Measurements from ENCODE around the gene CFLAR. TPM values are rescaled to one million over a fixed set of nuclear protein-coding genes. Genes with fewer than 3 reads are reported as not detected.
A peak's percentile ranks its signal among the peaks of the same experiment; 100 is the strongest.

CFLAR gene
- total and polyA plus RNA-seq, 2 donors from 2014 or later = 47.2 to 263 TPM

DNA sequence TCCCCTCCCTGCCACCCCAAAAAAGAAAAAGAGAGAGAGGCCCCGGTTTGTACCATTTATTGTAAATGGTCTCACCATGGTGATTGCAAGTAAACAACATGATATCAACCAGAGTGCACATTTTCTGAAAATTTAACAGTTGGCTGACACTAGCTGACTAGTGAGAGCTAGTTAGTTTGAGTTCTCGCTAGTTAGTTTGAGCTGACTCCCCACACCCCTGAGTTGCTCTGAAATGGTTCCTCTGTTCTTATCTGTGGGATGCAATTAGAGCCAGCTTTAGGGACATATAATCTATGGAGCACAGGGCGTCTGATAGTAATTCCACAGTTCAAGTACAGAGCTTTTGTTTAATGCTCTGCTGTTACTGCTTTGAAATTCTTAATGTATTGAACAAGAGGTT lies 80.0 kb downstream of the CFLAR start:
- no peak overlapping the region for H3K27ac ChIP-seq (ENCODE audit: low read depth in 2 of 2, low read length in 2 of 2)
- no peak for DNase-seq
- peaks cover 0 to 17% (median 0%) of the 10 kb centered on the region in 3 donors for H3K4me1 ChIP-seq (ENCODE audit: control insufficient read depth in 2 of 3, insufficient read depth in 2 of 3, low read depth in 1 of 3, low read length in 3 of 3)
- H3K9ac ChIP-seq (ENCODE audit: low read length in 3 of 3) = no peak overlapping the region
- TF ChIP-seq, protein P1, sequence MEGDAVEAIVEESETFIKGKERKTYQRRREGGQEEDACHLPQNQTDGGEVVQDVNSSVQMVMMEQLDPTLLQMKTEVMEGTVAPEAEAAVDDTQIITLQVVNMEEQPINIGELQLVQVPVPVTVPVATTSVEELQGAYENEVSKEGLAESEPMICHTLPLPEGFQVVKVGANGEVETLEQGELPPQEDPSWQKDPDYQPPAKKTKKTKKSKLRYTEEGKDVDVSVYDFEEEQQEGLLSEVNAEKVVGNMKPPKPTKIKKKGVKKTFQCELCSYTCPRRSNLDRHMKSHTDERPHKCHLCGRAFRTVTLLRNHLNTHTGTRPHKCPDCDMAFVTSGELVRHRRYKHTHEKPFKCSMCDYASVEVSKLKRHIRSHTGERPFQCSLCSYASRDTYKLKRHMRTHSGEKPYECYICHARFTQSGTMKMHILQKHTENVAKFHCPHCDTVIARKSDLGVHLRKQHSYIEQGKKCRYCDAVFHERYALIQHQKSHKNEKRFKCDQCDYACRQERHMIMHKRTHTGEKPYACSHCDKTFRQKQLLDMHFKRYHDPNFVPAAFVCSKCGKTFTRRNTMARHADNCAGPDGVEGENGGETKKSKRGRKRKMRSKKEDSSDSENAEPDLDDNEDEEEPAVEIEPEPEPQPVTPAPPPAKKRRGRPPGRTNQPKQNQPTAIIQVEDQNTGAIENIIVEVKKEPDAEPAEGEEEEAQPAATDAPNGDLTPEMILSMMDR (IDR thresholded peaks at IDR 0.05; ENCODE audit: borderline replicate concordance, extremely low read depth, insufficient read depth) = no peak
- peaks cover 0 to 6% (median 0%) of the 10 kb centered on the region in 3 donors for H3K36me3 ChIP-seq (ENCODE audit: control insufficient read depth in 2 of 3, insufficient read depth in 3 of 3, low read length in 3 of 3)
- peak overlapping the region in 1 of 3 donors; percentile 22 for H3K4me3 ChIP-seq (ENCODE audit: low read length in 3 of 3)
- intact Hi-C loops (cut with DNase I) = no loop called here
- no peaks in the 10 kb centered on the region for H3K9me3 ChIP-seq (ENCODE audit: control insufficient read depth in 2 of 3, insufficient read depth in 1 of 3, low read length in 3 of 3)
- FAIRE-seq = no peak
- H3K27me3 ChIP-seq (ENCODE audit: control insufficient read depth, insufficient read depth, low read length) = no peaks in the 10 kb centered on the region

DNA sequence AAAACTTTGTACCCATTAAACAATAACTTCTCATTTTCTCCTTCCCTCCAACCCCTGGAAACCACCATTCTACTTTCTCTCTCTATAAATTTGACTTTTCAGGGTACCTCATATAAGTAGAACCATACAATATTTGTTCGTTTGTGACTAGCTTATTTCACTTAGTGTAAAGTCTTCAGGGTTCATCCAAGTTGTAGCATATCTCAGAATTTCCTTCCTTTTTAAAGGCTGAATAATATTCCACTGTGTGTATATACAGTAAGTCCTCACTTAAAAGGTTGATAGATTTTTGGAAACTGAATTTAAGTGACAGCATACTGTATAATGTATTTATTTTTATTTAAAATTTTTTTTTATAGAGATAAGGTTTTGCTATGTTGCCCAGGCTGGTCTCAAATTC lies 80.8 kb downstream of the CFLAR start:
- Histone ChIP-seq H3K27ac (ENCODE audit: low read depth in 2 of 2, low read length in 2 of 2) (no peak overlapping the region), H3K4me1 (ENCODE audit: control insufficient read depth in 2 of 3, insufficient read depth in 2 of 3, low read depth in 1 of 3, low read length in 3 of 3) (peaks cover 0 to 17% (median 0%) of the 10 kb centered on the region in 3 donors), H3K27me3 (ENCODE audit: control insufficient read depth, insufficient read depth, low read length) (no peaks in the 10 kb centered on the region), H3K4me3 (ENCODE audit: low read length in 3 of 3) (no peak overlapping the region), H3K9ac (ENCODE audit: low read length in 3 of 3) (no peak overlapping the region), H3K9me3 (ENCODE audit: control insufficient read depth in 2 of 3, insufficient read depth in 1 of 3, low read length in 3 of 3) (no peaks in the 10 kb centered on the region), H3K36me3 (ENCODE audit: control insufficient read depth in 2 of 3, insufficient read depth in 3 of 3, low read length in 3 of 3) (peaks cover 0 to 7% (median 0%) of the 10 kb centered on the region in 3 donors)
- DNase-seq = no peak
- intact Hi-C loops (cut with DNase I) = no loop called here
- TF ChIP-seq, protein P1 (IDR thresholded peaks at IDR 0.05; ENCODE audit: borderline replicate concordance, extremely low read depth, insufficient read depth) = no peak
- FAIRE-seq = no peak

DNA sequence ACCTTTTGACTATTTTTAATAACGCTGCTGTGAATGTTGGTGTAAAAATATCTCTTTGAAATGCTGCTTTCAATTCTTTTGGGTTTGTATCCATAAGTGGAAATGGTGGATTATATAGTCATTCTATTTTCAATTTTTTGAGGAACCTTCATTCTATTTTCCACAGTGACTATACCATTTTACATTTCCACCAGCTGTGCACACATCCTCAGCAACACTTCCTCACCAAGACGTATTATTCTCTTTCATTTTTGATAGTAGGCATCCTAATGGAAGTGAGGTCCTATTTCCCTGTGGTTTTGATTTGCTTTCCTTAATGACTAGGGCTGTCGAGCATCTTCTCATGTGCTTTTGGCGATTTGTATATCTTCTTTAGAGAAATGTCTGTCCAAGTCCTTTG lies 81.8 kb downstream of the CFLAR start:
- peaks cover 0 to 7% (median 0%) of the 10 kb centered on the region in 3 donors for H3K36me3 ChIP-seq (ENCODE audit: control insufficient read depth in 2 of 3, insufficient read depth in 3 of 3, low read length in 3 of 3)
- intact Hi-C loops (cut with DNase I) = no loop called here
- H3K27ac ChIP-seq (ENCODE audit: low read depth in 2 of 2, low read length in 2 of 2) = no peak overlapping the region
- FAIRE-seq = no peak
- no peaks in the 10 kb centered on the region for H3K9me3 ChIP-seq (ENCODE audit: control insufficient read depth in 2 of 3, insufficient read depth in 1 of 3, low read length in 3 of 3)
- TF ChIP-seq, protein P1 (IDR thresholded peaks at IDR 0.05; ENCODE audit: borderline replicate concordance, extremely low read depth, insufficient read depth) = no peak
- no peak for DNase-seq
- H3K4me1 ChIP-seq (ENCODE audit: control insufficient read depth in 2 of 3, insufficient read depth in 2 of 3, low read depth in 1 of 3, low read length in 3 of 3) = peaks cover 0 to 17% (median 0%) of the 10 kb centered on the region in 3 donors
- H3K9ac ChIP-seq (ENCODE audit: low read length in 3 of 3) = no peak overlapping the region
- no peak overlapping the region for H3K4me3 ChIP-seq (ENCODE audit: low read length in 3 of 3)
- H3K27me3 ChIP-seq (ENCODE audit: control insufficient read depth, insufficient read depth, low read length) = no peaks in the 10 kb centered on the region

DNA sequence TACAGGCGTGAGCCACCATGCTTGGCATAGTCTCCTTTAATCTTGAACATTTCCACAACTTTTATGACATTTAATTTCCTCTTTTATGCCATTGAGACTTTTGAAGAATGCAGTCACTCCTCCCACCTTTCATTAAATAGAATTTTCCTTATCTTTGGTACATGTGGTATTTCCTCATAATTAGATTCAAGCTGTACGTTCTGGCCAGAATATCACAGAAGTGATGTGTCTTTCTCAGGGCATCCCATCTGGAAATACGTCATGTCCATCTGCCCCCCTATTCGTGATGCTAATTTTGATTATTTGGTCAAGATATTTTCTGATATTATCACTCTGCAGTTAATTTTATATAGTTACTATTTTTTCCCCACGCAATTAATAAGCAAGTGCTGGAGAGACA lies 83.9 kb downstream of the CFLAR start:
- Histone ChIP-seq H3K4me3 (ENCODE audit: low read length in 3 of 3) (no peak overlapping the region), H3K4me1 (ENCODE audit: control insufficient read depth in 2 of 3, insufficient read depth in 2 of 3, low read depth in 1 of 3, low read length in 3 of 3) (peaks cover 7 to 20% (median 8%) of the 10 kb centered on the region in 3 donors), H3K36me3 (ENCODE audit: control insufficient read depth in 2 of 3, insufficient read depth in 3 of 3, low read length in 3 of 3) (peaks cover 0 to 7% (median 0%) of the 10 kb centered on the region in 3 donors), H3K27me3 (ENCODE audit: control insufficient read depth, insufficient read depth, low read length) (no peaks in the 10 kb centered on the region), H3K9me3 (ENCODE audit: control insufficient read depth in 2 of 3, insufficient read depth in 1 of 3, low read length in 3 of 3) (no peaks in the 10 kb centered on the region), H3K9ac (ENCODE audit: low read length in 3 of 3) (no peak overlapping the region), H3K27ac (ENCODE audit: low read depth in 2 of 2, low read length in 2 of 2) (no peak overlapping the region)
- TF ChIP-seq, protein P1 (IDR thresholded peaks at IDR 0.05; ENCODE audit: borderline replicate concordance, extremely low read depth, insufficient read depth) = no peak
- no peak for DNase-seq
- intact Hi-C loops (cut with DNase I) = no loop called here
- no peak for FAIRE-seq
